Body of pancreas (tissue), 4 donors: ENCODE measurements around the gene OR6K6. TPM values are rescaled to one million over a fixed set of nuclear protein-coding genes. Genes with fewer than 3 reads are reported as not detected.

Experiments
- ATAC-seq: fragments of 150-250 bp; one replicate; pipeline ENCODE4 v1.9.1; 2016
- DNase-seq, 4 donors: peaks; one replicate each; pipeline ENCODE4 v3.0.0-alpha.2; 2019
- H3K27ac ChIP-seq, 4 donors: fragments of 200-600 bp; sonication (generic); 1 replicate in 3 of 4; 2 replicates in 1 of 4; pipeline versions ENCODE4 v1.5.1 to v1.6.1; 2016 to 2019; ENCODE audit warnings: mild to moderate bottlenecking in 1 of 4, mixed read lengths in 1 of 4, moderate library complexity in 1 of 4
- H3K27me3 ChIP-seq, 2 donors: fragments of 200-600 bp; sonication (generic); one replicate each; pipeline ENCODE4 v1.6.0; 2016; ENCODE audit warnings: mild to moderate bottlenecking in 1 of 2
- H3K36me3 ChIP-seq, 2 donors: fragments of 200-600 bp; sonication (generic); replicated peaks in 1 of 2; 2 replicates each; pipeline ENCODE4 v1.5.1; 2016; ENCODE audit warnings: low read depth in 2 of 2; ENCODE audit not compliant: insufficient read depth in 1 of 2
- H3K4me1 ChIP-seq: fragments of 200-600 bp; sonication (generic); one replicate; pipeline ENCODE4 v1.6.0; 2016
- H3K4me3 ChIP-seq, 2 donors: fragments of 200-600 bp; sonication (generic); 1 replicate in 1 of 2; 2 replicates in 1 of 2; pipeline ENCODE4 v1.5.1; 2016 to 2019
- H3K9me3 ChIP-seq, 3 donors: fragments of 200-600 bp; sonication (generic); 1 replicate in 2 of 3; 2 replicates in 1 of 3; pipeline ENCODE4 v1.5.1; 2016
- POLR2A ChIP-seq, 3 donors: fragments of 450-650 bp; IDR thresholded peaks; one replicate each; pipeline ENCODE4 v1.6.1; 2016; ENCODE audit warnings: antibody characterized with exemption in 3 of 3, mild to moderate bottlenecking in 2 of 3
- WGBS, 2 donors: methylation state at CpG; one replicate each; pipeline ENCODE4 v1.1.5; 2017; 5-methylcytosine and 5-hydroxymethylcytosine counted together
- intact Hi-C: fragments of 100-400 bp; cut with DNase I; formaldehyde crosslinking; loops from one replicate; pipeline ENCODE4 v1.15.1; 2023
- total RNA-seq, 2 donors: library from RNA; depleted of rRNA; stranded (reverse); fragments of >200 nt; gene quantifications; one replicate each; pipeline ENCODE4 v1.1.0, GENCODE V29; 2016
- TF ChIP-seq, protein P1 (sequence below), 7 experiments: fragments of 450-650 bp in 4 of 7; fragments of 200-600 bp in 3 of 7; sonication (generic) in 3 of 7; IDR thresholded peaks; one replicate each; pipeline ENCODE4 v1.5.1; 2016 to 2019; ENCODE audit warnings: antibody characterized with exemption in 7 of 7

OR6K6 gene
- total RNA-seq, 2 donors from 2014 or later, result not detected

DNA sequence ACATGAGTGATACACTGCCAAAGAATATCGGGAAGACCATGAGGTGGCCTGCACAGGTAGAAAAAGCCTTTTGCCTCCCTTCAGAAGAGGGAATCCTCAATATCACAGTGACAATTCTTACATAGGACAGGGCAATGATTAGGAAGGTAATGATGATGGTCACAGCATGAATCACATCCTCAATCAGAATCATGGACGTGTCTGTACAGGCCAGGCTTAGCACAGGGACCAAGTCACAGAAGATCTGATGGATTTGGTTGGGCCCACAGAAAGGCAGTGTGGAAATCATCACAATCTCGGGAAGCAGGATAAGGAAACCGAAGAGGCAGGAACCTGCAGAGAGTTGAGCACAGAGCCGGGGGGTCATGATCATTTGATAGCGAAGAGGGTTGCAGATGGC lies 37.2 kb upstream of the OR6K6 start:
- Histone ChIP-seq H3K4me1 (no peaks in the 10 kb centered on the region), H3K36me3 (no peaks in the 10 kb centered on the region), H3K27me3 (no peaks in the 10 kb centered on the region), H3K9me3 (no peaks in the 10 kb centered on the region), H3K4me3 (no peak overlapping the region), H3K27ac (no peak overlapping the region)
- DNase-seq, result no peak
- WGBS, 2 donors, result 55 to 68% methylated on average over 6 of the region's 6 CpGs
- intact Hi-C loops, result no loop called here
- TF ChIP-seq, protein P1, sequence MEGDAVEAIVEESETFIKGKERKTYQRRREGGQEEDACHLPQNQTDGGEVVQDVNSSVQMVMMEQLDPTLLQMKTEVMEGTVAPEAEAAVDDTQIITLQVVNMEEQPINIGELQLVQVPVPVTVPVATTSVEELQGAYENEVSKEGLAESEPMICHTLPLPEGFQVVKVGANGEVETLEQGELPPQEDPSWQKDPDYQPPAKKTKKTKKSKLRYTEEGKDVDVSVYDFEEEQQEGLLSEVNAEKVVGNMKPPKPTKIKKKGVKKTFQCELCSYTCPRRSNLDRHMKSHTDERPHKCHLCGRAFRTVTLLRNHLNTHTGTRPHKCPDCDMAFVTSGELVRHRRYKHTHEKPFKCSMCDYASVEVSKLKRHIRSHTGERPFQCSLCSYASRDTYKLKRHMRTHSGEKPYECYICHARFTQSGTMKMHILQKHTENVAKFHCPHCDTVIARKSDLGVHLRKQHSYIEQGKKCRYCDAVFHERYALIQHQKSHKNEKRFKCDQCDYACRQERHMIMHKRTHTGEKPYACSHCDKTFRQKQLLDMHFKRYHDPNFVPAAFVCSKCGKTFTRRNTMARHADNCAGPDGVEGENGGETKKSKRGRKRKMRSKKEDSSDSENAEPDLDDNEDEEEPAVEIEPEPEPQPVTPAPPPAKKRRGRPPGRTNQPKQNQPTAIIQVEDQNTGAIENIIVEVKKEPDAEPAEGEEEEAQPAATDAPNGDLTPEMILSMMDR (IDR thresholded peaks at IDR 0.05), result no peak
- no peak for TF ChIP-seq POLR2A (IDR thresholded peaks at IDR 0.05)
- no peak for ATAC-seq

DNA sequence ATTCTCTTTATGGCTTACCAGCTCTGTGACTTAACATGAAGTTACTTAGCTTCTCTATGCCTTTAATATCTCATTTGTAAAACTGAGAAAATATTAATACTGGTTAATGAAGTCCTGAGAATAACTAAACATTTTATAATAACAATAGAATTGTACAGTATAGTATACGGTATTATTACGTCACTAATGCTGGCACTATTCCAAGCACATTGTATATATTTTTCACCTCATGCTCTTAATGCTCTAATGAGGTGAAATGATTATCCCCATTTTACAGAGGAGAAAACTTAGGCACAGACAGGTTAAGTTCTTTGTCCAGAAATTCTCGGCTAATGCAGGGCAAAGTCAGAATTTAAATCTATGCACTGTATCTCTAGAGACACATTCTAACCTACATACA lies 34.9 kb upstream of the OR6K6 start:
- H3K9me3 ChIP-seq, result no peaks in the 10 kb centered on the region
- WGBS, 2 donors, result 42 to 50% methylated on average over 3 of the region's 3 CpGs
- no peaks in the 10 kb centered on the region for H3K27me3 ChIP-seq
- H3K4me3 ChIP-seq, result no peak overlapping the region
- no peak for TF ChIP-seq POLR2A (IDR thresholded peaks at IDR 0.05)
- TF ChIP-seq, protein P1 (IDR thresholded peaks at IDR 0.05), result no peak
- H3K36me3 ChIP-seq, result no peaks in the 10 kb centered on the region
- intact Hi-C loops, result no loop called here
- no peak overlapping the region for H3K27ac ChIP-seq
- DNase-seq (no peak), ATAC-seq (no peak)
- H3K4me1 ChIP-seq, result no peaks in the 10 kb centered on the region

DNA sequence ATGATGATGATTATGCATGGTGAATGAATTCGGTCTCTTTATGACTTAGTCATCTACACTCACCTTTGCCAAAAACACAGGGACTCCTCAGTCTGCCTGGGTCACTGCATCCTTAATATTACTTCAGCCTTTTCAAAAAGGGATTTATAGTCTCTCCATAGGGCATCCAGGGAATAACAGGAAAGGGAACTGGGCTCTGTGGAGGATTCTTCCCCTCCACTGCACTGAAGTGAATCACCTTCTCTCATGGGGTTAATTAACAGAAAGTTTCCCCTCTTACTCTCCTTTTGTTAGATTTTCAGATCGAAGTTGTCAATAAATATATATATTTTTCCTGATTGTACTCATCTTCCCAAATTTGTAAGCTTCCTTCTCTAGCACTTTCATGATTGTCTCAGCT lies 33.9 kb upstream of the OR6K6 start, which contains the start of gene OR6K3:
Gene OR6K3 (minus strand): TSS at position 101 of the 400 bp plus-strand sequence. CDS start 2,605 bp downstream, outside the sequence.
- Histone ChIP-seq H3K27me3 (no peaks in the 10 kb centered on the region), H3K9me3 (no peaks in the 10 kb centered on the region), H3K36me3 (no peaks in the 10 kb centered on the region), H3K4me1 (no peaks in the 10 kb centered on the region), H3K4me3 (no peak within 1 kb of the TSS), H3K27ac (no peak within 1 kb of the TSS)
- DNase-seq, result no peak
- 51 to 52% methylated on average over 2 of the region's 2 CpGs for WGBS, 2 donors
- TF ChIP-seq, protein P1 (IDR thresholded peaks at IDR 0.05), result no peak
- TF ChIP-seq POLR2A (IDR thresholded peaks at IDR 0.05), result no peak
- ATAC-seq, result no peak
- intact Hi-C loops, result no loop called here

DNA sequence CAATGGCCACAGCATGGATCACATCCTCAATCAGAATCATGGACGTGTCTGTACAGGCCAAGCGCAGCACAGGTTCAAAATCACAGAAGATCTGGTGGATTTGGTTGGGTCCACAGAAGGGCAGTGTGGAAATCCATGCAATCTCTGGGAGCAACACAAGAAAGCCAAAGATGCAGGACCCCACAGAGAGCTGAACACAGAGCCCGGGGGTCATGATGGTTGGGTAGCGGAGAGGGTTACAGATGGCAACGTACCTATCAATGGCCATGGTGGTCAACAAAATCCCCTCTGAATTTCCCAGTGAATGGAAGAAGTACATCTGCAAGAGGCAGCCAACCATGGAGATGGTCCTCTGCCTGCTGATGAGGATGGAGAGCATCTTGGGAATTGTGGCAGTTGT lies 30.1 kb upstream of the OR6K6 start:
- DNase-seq (no peak), ATAC-seq (no peak)
- intact Hi-C loops, result no loop called here

More for the DNA sequence above, 30.1 kb upstream of the OR6K6 start:
- Histone ChIP-seq H3K27me3 (no peaks in the 10 kb centered on the region), H3K27ac (no peak overlapping the region), H3K4me3 (no peak overlapping the region), H3K4me1 (no peaks in the 10 kb centered on the region), H3K9me3 (no peaks in the 10 kb centered on the region), H3K36me3 (no peaks in the 10 kb centered on the region)
- TF ChIP-seq, protein P1 (IDR thresholded peaks at IDR 0.05), result no peak
- TF ChIP-seq POLR2A (IDR thresholded peaks at IDR 0.05), result no peak
- 74 to 84% methylated on average over 5 of the region's 5 CpGs for WGBS, 2 donors
